ENCODE data around the gene USP20.

DNA sequence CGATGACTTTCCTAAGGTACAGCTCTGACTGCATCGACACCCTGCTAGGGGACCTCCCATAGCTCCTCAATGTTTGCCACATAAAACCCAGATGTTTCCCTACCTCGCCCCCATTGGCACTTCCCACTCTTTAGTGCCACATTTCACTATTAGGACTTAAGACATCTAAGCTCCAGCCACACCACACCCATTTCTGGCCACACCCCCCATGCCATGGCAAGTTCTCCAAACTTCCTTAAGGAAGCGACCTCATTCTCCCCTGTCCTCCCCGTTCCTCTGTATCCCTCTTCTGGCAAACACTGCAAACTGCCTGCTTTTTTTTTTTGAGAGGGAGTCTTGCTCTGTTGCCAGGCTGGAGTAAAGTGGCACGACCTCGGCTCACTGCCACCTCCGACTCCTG, 62.9 kb downstream of the USP20 start:
- TF ChIP-seq MYC (IDR thresholded peaks at IDR 0.05; ENCODE audit: low read depth, low read length) (no peak), POLR2A (IDR thresholded peaks at IDR 0.05; ENCODE audit: low read depth, low read length) (no peak), EZH2 (IDR thresholded peaks at IDR 0.05; ENCODE audit: borderline replicate concordance, low read depth, low read length, severe bottlenecking) (no peak), FOS (IDR thresholded peaks at IDR 0.05; ENCODE audit: borderline replicate concordance, insufficient read depth, low read length) (no peak), POLR2AphosphoS5 (IDR thresholded peaks at IDR 0.05; ENCODE audit: insufficient read depth, low read depth, low read length) (no peak), MAX (IDR thresholded peaks at IDR 0.05; ENCODE audit: insufficient read depth, insufficient read length) (no peak), GATA2 (IDR thresholded peaks at IDR 0.05; ENCODE audit: insufficient read depth, insufficient read length, low read depth, low read length) (no peak), JUN (IDR thresholded peaks at IDR 0.05; ENCODE audit: borderline replicate concordance, insufficient read depth, insufficient read length, low read depth) (no peak)
- TF ChIP-seq, protein P1, sequence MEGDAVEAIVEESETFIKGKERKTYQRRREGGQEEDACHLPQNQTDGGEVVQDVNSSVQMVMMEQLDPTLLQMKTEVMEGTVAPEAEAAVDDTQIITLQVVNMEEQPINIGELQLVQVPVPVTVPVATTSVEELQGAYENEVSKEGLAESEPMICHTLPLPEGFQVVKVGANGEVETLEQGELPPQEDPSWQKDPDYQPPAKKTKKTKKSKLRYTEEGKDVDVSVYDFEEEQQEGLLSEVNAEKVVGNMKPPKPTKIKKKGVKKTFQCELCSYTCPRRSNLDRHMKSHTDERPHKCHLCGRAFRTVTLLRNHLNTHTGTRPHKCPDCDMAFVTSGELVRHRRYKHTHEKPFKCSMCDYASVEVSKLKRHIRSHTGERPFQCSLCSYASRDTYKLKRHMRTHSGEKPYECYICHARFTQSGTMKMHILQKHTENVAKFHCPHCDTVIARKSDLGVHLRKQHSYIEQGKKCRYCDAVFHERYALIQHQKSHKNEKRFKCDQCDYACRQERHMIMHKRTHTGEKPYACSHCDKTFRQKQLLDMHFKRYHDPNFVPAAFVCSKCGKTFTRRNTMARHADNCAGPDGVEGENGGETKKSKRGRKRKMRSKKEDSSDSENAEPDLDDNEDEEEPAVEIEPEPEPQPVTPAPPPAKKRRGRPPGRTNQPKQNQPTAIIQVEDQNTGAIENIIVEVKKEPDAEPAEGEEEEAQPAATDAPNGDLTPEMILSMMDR (IDR thresholded peaks at IDR 0.05; ENCODE audit: extremely low read depth in 1 of 2, insufficient read depth in 1 of 2, low read depth in 1 of 2, low read length in 2 of 2): no peak
